CD4-positive, alpha-beta T cell treated with Interleukin-1 beta for 1 hour (primary cell): ENCODE results near the gene GALNT2.

Experiments used
- DNase-seq, 2 donors: peaks; one replicate each; pipeline ENCODE4 v3.0.0-alpha.2; 2020 to 2022

Gene GALNT2

GRCh38 chr1:230219174-230220067 lies 152.4 kb downstream of the GALNT2 start:
- no peak for DNase-seq

GRCh38 chr1:230220478-230220877 lies 153.4 kb downstream of the GALNT2 start:
- no peak for DNase-seq

GRCh38 chr1:230220907-230221306 lies 153.9 kb downstream of the GALNT2 start:
- DNase-seq = no peak

- DNase-seq = no peak
Observed at GRCh38 chr1:230222678-230223077, 155.6 kb downstream of the GALNT2 start.

- DNase-seq = no peak
Observed at GRCh38 chr1:230224101-230224960, 157.3 kb downstream of the GALNT2 start.

- DNase-seq = no peak
Observed at GRCh38 chr1:230226007-230226800, 159.2 kb downstream of the GALNT2 start.

GRCh38 chr1:230226814-230227213 lies 159.8 kb downstream of the GALNT2 start:
- DNase-seq = no peak

GRCh38 chr1:230228236-230228897 lies 161.3 kb downstream of the GALNT2 start:
- no peak for DNase-seq

- DNase-seq = no peak
Observed at GRCh38 chr1:230230273-230230672, 163.2 kb downstream of the GALNT2 start.

GRCh38 chr1:230230948-230231773 lies 164.1 kb downstream of the GALNT2 start:
- peak in 1 of 2 donors; percentile 10 for DNase-seq

- no peak for DNase-seq
Observed at GRCh38 chr1:230231774-230232145, 164.7 kb downstream of the GALNT2 start.

GRCh38 chr1:230232371-230232771 lies 165.3 kb downstream of the GALNT2 start:
- no peak for DNase-seq

GRCh38 chr1:230233786-230234185 lies 166.7 kb downstream of the GALNT2 start:
- no peak for DNase-seq

GRCh38 chr1:230235876-230236275 lies 168.8 kb downstream of the GALNT2 start:
- DNase-seq = no peak

GRCh38 chr1:230236301-230237008 lies 169.4 kb downstream of the GALNT2 start:
- no peak for DNase-seq

GRCh38 chr1:230237009-230237370 lies 170.0 kb downstream of the GALNT2 start:
- DNase-seq = no peak

GRCh38 chr1:230237805-230238204 lies 170.8 kb downstream of the GALNT2 start:
- DNase-seq = no peak

- DNase-seq = no peak
Observed at GRCh38 chr1:230240446-230241086, 173.5 kb downstream of the GALNT2 start.

- DNase-seq = no peak
Observed at GRCh38 chr1:230242326-230242725, 175.3 kb downstream of the GALNT2 start.

- DNase-seq = no peak
Observed at GRCh38 chr1:230243146-230243545, 176.1 kb downstream of the GALNT2 start.
